ENCODE measurements around the gene SET. TPM values are rescaled to one million over a fixed set of nuclear protein-coding genes. Genes with fewer than 3 reads are reported as not detected.
A peak's percentile ranks its signal among the peaks of the same experiment; 100 is the strongest.

SET gene
- total and polyA plus RNA-seq, 2 of the 13 experiments (the other 11 are each of a cell fraction or from before 2014, with no cell fraction given), result 94.2 to 611 TPM

DNA sequence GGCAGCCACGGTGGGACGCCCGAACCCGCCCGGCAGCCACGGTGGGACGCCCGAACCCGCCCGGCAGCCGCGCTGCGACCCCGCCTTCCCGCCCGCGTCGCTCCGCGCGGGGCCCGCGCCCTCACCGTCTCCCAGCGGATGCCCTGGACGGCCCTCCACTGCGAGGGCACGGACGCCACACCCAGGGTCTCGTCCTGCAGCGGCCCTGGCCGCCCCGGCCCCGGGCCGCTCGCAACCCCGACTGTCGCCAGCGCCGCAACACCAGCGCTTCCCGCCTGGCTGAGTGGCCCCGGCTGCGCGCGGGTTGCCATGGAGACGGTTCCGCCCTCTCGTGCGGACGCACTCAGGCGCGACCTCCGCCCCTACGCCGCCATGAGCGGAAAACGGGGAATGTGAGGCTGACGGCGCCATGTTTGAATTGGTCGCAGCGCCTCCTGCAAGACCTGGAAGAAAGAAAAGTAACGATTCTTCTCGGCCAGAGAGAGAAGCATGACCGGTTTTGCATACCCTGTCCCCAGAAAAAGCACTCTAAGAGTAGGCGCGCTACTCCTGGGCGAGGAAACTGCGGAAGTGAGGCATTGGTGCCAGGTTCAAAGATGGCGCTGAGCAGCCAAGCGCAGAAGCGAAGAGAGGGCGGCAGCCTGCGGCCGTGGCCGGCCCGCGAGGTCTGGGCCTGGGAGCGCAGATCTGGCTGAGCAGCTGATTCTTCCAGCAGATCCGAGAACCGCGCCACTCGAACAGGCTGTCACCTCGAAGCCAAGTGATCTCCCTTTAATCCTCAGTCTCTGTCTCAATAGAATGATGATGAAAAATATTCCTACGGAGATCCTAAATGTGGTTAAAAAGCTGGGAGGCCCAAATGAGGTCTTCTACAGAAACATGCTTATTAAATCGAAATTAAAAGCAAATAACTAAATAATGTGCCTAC, 32.3 kb upstream of the SET start, which contains the start of gene DYNC2I2 (continued):
- TF ChIP-seq, protein P1, sequence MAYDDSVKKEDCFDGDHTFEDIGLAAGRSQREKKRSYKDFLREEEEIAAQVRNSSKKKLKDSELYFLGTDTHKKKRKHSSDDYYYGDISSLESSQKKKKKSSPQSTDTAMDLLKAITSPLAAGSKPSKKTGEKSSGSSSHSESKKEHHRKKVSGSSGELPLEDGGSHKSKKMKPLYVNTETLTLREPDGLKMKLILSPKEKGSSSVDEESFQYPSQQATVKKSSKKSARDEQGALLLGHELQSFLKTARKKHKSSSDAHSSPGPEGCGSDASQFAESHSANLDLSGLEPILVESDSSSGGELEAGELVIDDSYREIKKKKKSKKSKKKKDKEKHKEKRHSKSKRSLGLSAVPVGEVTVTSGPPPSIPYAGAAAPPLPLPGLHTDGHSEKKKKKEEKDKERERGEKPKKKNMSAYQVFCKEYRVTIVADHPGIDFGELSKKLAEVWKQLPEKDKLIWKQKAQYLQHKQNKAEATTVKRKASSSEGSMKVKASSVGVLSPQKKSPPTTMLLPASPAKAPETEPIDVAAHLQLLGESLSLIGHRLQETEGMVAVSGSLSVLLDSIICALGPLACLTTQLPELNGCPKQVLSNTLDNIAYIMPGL (CRISPR knock-in tag; IDR thresholded peaks at IDR 0.05; ENCODE audit: borderline replicate concordance in 1 of 2, low read depth in 1 of 2), result peak; percentile 61 to 81
- TF ChIP-seq ZNF562 (CRISPR knock-in tag; IDR thresholded peaks at IDR 0.05; ENCODE audit: borderline replicate concordance) (no peak), ZNF34 (CRISPR knock-in tag; IDR thresholded peaks at IDR 0.05; ENCODE audit: borderline replicate concordance) (peak; percentile 71; the same call in 1 of the 2 replicates), MAFK (conservative IDR thresholded peaks at IDR 0.05 in 1 of 2, IDR thresholded peaks at IDR 0.05 in 1 of 2; ENCODE audit: low read length in 2 of 2) (no peak), ETV6 (CRISPR knock-in tag; conservative IDR thresholded peaks at IDR 0.05) (0 out of 2 replicates have a peak, but pooled peaks have one; percentile 27), GTF3A (CRISPR knock-in tag; conservative IDR thresholded peaks at IDR 0.05) (0 out of 2 replicates have a peak, but pooled peaks have one; percentile 67), MATR3 (CRISPR knock-in tag; IDR thresholded peaks at IDR 0.05) (no peak), JUNB (CRISPR knock-in tag; IDR thresholded peaks at IDR 0.05; ENCODE audit: borderline replicate concordance) (no peak; the same call in 1 of the 2 replicates), PBX3 (CRISPR knock-in tag; IDR thresholded peaks at IDR 0.05; ENCODE audit: borderline replicate concordance) (0 out of 2 replicates have a peak, but pooled peaks have one; percentile 69), ZMAT5 (CRISPR knock-in tag; IDR thresholded peaks at IDR 0.05; ENCODE audit: borderline replicate concordance, low read depth) (no peak), ZFP37 (CRISPR knock-in tag; IDR thresholded peaks at IDR 0.05; ENCODE audit: borderline replicate concordance) (0 out of 2 replicates have a peak, but pooled peaks have one; percentile 64), REST (IDR thresholded peaks at IDR 0.05; ENCODE audit: borderline replicate concordance in 1 of 2, low read depth in 1 of 2, low read length in 2 of 2) (0 out of 4 replicates have a peak, but pooled peaks of 1 of the 2 experiments have one; percentile 40), HHEX (CRISPR knock-in tag; IDR thresholded peaks at IDR 0.05) (no peak), CBX2 (IDR thresholded peaks at IDR 0.05; ENCODE audit: low read depth, low read length) (no peak), CBX2 (CRISPR knock-in tag; IDR thresholded peaks at IDR 0.05; ENCODE audit: low read depth) (no peak), ZNF282 (IDR thresholded peaks at IDR 0.05; ENCODE audit: partially characterized antibody) (no peak), MIXL1 (CRISPR knock-in tag; IDR thresholded peaks at IDR 0.05) (peak; percentile 43)
- TF ChIP-seq, protein P2, sequence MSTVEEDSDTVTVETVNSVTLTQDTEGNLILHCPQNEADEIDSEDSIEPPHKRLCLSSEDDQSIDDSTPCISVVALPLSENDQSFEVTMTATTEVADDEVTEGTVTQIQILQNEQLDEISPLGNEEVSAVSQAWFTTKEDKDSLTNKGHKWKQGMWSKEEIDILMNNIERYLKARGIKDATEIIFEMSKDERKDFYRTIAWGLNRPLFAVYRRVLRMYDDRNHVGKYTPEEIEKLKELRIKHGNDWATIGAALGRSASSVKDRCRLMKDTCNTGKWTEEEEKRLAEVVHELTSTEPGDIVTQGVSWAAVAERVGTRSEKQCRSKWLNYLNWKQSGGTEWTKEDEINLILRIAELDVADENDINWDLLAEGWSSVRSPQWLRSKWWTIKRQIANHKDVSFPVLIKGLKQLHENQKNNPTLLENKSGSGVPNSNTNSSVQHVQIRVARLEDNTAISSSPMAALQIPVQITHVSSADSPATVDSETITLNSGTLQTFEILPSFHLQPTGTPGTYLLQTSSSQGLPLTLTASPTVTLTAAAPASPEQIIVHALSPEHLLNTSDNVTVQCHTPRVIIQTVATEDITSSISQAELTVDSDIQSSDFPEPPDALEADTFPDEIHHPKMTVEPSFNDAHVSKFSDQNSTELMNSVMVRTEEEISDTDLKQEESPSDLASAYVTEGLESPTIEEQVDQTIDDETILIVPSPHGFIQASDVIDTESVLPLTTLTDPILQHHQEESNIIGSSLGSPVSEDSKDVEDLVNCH (CRISPR knock-in tag; IDR thresholded peaks at IDR 0.05), result no peak
